Panc1 (cell line): ENCODE results near the gene ZNF71.

ENCODE experiments used
- CTCF ChIP-seq: fragments of 450-650 bp; IDR thresholded peaks from 2 replicates; pipeline ENCODE4 v1.5.1; 2017; ENCODE audit warnings: mild to moderate bottlenecking
- SIN3A ChIP-seq: IDR thresholded peaks from 2 replicates; pipeline ENCODE4 v1.6.1; 2012; ENCODE audit warnings: low read depth, mild to moderate bottlenecking, low read length, moderate library complexity, borderline replicate concordance; ENCODE audit not compliant: insufficient read depth

- TF ChIP-seq CTCF (no peak), SIN3A (no peak)
Observed at GRCh38 chr19:56594446-56594782, 688 bp upstream of the ZNF71 start.
